HepG2 (cell line): Measurements from ENCODE around the gene APC2. TPM values are rescaled to one million over a fixed set of nuclear protein-coding genes. Genes with fewer than 3 reads are reported as not detected.

Experiments used
- FLYWCH1 ChIP-seq: sonication (generic); formaldehyde crosslinking; IDR thresholded peaks from 2 replicates; pipeline ENCODE4 v1.8.1; 2023; ENCODE audit warnings: mild to moderate bottlenecking, missing genetic modification reagents
- FOXM1 ChIP-seq: sonication (generic); formaldehyde crosslinking; IDR thresholded peaks from 2 replicates; pipeline ENCODE4 v1.5.0; 2020; ENCODE audit warnings: missing genetic modification reagents
- MED13 ChIP-seq: sonication (generic); formaldehyde crosslinking; IDR thresholded peaks from 2 replicates; pipeline ENCODE4 v1.5.0; 2020; ENCODE audit warnings: missing genetic modification reagents
- MEF2D ChIP-seq: sonication (generic); formaldehyde crosslinking; IDR thresholded peaks from 2 replicates; pipeline ENCODE4 v1.5.1; 2020; ENCODE audit warnings: mild to moderate bottlenecking, missing genetic modification reagents
- MIER3 ChIP-seq: IDR thresholded peaks from 2 replicates; pipeline ENCODE4 v1.6.1; 2016; ENCODE audit warnings: missing compliant biosample characterization, borderline replicate concordance
- PRDM15 ChIP-seq: sonication (generic); formaldehyde crosslinking; IDR thresholded peaks from 2 replicates; pipeline ENCODE4 v1.4.0; 2020; ENCODE audit warnings: missing genetic modification reagents
- RARA ChIP-seq: IDR thresholded peaks from 2 replicates; pipeline ENCODE4 v1.6.1; 2016; ENCODE audit warnings: missing genetic modification reagents, missing compliant biosample characterization
- RORA ChIP-seq: sonication (generic); formaldehyde crosslinking; IDR thresholded peaks from 2 replicates; pipeline ENCODE4 v1.5.0; 2020; ENCODE audit warnings: mild to moderate bottlenecking, missing genetic modification reagents, moderate library complexity
- SATB2 ChIP-seq: sonication (generic); formaldehyde crosslinking; IDR thresholded peaks from 2 replicates; pipeline ENCODE4 v1.5.0; 2020; ENCODE audit warnings: missing genetic modification reagents
- TEAD3 ChIP-seq: optimal IDR thresholded peaks from 2 replicates; pipeline ENCODE3; 2016; ENCODE audit warnings: borderline replicate concordance
- YY1 ChIP-seq: IDR thresholded peaks from 2 replicates; pipeline ENCODE4 v1.6.1; 2011; ENCODE audit warnings: low read length, low read depth, moderate library complexity, mild to moderate bottlenecking; ENCODE audit not compliant: insufficient read depth, insufficient replicate concordance
- ZNF382 ChIP-seq: sonication (generic); formaldehyde crosslinking; IDR thresholded peaks from 2 replicates; pipeline ENCODE4 v1.5.0; 2020; ENCODE audit warnings: missing genetic modification reagents, mild to moderate bottlenecking, borderline replicate concordance
- ZNF563 ChIP-seq: sonication (generic); formaldehyde crosslinking; IDR thresholded peaks from 2 replicates; pipeline ENCODE4 v1.8.0; 2022; ENCODE audit warnings: mild to moderate bottlenecking, moderate library complexity, missing genetic modification reagents
- ZNF772 ChIP-seq: sonication (generic); formaldehyde crosslinking; IDR thresholded peaks from 2 replicates; pipeline ENCODE4 v1.5.0; 2020; ENCODE audit warnings: mild to moderate bottlenecking, missing genetic modification reagents
- ZNF775 ChIP-seq: sonication (generic); formaldehyde crosslinking; IDR thresholded peaks from 2 replicates; pipeline ENCODE4 v1.4.0; 2020; ENCODE audit warnings: missing genetic modification reagents, mild to moderate bottlenecking, moderate library complexity, borderline replicate concordance
- polyA plus RNA-seq, 8 experiments: library from polyadenylated mRNA; depleted of rRNA in 3 of 8; stranded (reverse) in 7 of 8; unstranded in 1 of 8; fragments of >200 nt; fragmentation: Illumina TruSeq in 4 of 8; extraction: Trizol in 4 of 8; gene quantifications; 2 replicates each; pipeline versions ENCODE4 v1.2.1 to v1.2.3, GENCODE V29; 2011 to 2016; ENCODE audit warnings: low read depth in 4 of 8, missing spikeins in 1 of 8, mixed read lengths in 1 of 8; ENCODE audit not compliant: insufficient read depth in 1 of 8
- total RNA-seq, 5 experiments: library from RNA; depleted of rRNA; stranded (reverse); fragments of >200 nt; fragmentation: Illumina TruSeq; extraction: Trizol; gene quantifications; 2 replicates each; pipeline ENCODE4 v1.2.3, GENCODE V29; 2016; ENCODE audit warnings: low read depth in 1 of 5
- TF ChIP-seq, protein P1 (sequence below): sonication (generic); formaldehyde crosslinking; IDR thresholded peaks from 2 replicates; pipeline ENCODE4 v1.4.0; 2020; ENCODE audit warnings: missing genetic modification reagents
- TF ChIP-seq, protein P2 (sequence below): sonication (generic); formaldehyde crosslinking; IDR thresholded peaks from 2 replicates; pipeline ENCODE4 v1.9.0; 2021; ENCODE audit warnings: missing genetic modification reagents, borderline replicate concordance
- TF ChIP-seq, protein P3 (sequence below): IDR thresholded peaks from 2 replicates; pipeline ENCODE4 v1.6.1; 2016
- TF ChIP-seq, protein P4 (sequence below): sonication (generic); formaldehyde crosslinking; IDR thresholded peaks from 2 replicates; pipeline ENCODE4 v1.5.0; 2020; ENCODE audit warnings: missing genetic modification reagents

The APC2 gene
- total and polyA plus RNA-seq, 2 of the 13 experiments (the other 11 are each of a cell fraction or from before 2014, with no cell fraction given), result 0.08 to 0.22 TPM

DNA sequence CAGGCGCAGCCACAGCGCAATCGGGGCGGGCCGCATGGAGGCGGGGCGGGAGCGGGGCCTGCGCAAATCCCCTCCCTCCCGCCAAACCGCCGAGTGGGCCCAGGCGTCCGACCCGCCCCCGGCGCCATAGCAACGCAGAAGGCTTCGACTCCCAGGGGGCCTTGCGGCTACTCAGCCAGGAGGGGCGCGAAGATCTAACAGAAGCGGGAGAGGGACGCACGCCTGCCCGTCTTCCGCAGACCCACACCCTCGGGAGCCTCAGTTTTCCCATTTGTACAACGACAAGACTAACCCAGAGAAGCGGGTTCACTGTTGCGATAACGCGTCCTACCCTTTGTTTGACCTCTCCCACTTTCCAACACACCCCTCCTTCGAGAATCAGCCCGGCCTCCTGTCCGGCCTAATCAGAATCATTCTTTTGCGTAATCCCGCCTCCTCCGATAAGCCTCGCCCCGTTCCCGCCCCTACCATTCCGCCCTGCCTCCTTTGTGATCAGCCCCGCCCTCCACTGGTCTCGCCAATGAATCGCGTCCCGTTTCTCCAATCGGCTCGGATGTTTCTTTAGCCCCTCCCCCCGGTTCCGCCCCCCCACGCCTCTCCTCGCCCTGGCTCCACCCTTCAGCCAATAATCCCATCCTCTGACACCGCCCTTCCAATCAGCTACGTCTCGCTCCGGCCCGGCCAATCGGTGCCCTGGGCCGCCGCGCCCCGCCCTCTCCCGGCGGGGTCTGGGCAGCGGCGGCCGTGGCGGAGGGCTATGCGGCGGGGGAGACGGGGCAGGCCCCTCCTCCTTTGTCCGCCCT is 40.6 kb downstream of the APC2 start, which contains the start of gene PCSK4 (continued):
- TF ChIP-seq TEAD3 (CRISPR knock-in tag), result no peak
- no peak for TF ChIP-seq SATB2 (CRISPR knock-in tag)
- TF ChIP-seq RARA, result peak; percentile 47
- TF ChIP-seq MIER3, result no peak
- peak; percentile 21; the same call in 1 of the 2 replicates for TF ChIP-seq MEF2D (CRISPR knock-in tag)
- TF ChIP-seq MED13, result 0 out of 2 replicates have a peak, but pooled peaks have one; percentile 1
- no peak for TF ChIP-seq ZNF775 (CRISPR knock-in tag)
- TF ChIP-seq, protein P1, sequence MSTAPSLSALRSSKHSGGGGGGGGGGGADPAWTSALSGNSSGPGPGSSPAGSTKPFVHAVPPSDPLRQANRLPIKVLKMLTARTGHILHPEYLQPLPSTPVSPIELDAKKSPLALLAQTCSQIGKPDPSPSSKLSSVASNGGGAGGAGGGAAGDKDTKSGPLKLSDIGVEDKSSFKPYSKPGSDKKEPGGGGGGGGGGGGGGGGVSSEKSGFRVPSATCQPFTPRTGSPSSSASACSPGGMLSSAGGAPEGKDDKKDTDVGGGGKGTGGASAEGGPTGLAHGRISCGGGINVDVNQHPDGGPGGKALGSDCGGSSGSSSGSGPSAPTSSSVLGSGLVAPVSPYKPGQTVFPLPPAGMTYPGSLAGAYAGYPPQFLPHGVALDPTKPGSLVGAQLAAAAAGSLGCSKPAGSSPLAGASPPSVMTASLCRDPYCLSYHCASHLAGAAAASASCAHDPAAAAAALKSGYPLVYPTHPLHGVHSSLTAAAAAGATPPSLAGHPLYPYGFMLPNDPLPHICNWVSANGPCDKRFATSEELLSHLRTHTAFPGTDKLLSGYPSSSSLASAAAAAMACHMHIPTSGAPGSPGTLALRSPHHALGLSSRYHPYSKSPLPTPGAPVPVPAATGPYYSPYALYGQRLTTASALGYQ (CRISPR knock-in tag), result peak; percentile 62; the same call in 1 of the 2 replicates
- TF ChIP-seq FOXM1 (CRISPR knock-in tag), result no peak
- TF ChIP-seq ZNF382 (CRISPR knock-in tag), result no peak
- TF ChIP-seq, protein P2, sequence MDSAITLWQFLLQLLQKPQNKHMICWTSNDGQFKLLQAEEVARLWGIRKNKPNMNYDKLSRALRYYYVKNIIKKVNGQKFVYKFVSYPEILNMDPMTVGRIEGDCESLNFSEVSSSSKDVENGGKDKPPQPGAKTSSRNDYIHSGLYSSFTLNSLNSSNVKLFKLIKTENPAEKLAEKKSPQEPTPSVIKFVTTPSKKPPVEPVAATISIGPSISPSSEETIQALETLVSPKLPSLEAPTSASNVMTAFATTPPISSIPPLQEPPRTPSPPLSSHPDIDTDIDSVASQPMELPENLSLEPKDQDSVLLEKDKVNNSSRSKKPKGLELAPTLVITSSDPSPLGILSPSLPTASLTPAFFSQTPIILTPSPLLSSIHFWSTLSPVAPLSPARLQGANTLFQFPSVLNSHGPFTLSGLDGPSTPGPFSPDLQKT (CRISPR knock-in tag), result no peak
- TF ChIP-seq, protein P3, sequence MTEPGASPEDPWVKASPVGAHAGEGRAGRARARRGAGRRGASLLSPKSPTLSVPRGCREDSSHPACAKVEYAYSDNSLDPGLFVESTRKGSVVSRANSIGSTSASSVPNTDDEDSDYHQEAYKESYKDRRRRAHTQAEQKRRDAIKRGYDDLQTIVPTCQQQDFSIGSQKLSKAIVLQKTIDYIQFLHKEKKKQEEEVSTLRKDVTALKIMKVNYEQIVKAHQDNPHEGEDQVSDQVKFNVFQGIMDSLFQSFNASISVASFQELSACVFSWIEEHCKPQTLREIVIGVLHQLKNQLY (CRISPR knock-in tag), result no peak
- TF ChIP-seq, protein P4, sequence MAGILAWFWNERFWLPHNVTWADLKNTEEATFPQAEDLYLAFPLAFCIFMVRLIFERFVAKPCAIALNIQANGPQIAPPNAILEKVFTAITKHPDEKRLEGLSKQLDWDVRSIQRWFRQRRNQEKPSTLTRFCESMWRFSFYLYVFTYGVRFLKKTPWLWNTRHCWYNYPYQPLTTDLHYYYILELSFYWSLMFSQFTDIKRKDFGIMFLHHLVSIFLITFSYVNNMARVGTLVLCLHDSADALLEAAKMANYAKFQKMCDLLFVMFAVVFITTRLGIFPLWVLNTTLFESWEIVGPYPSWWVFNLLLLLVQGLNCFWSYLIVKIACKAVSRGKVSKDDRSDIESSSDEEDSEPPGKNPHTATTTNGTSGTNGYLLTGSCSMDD (CRISPR knock-in tag), result no peak
- no peak for TF ChIP-seq FLYWCH1 (CRISPR knock-in tag)
- TF ChIP-seq RORA (CRISPR knock-in tag), result no peak
- no peak for TF ChIP-seq PRDM15 (CRISPR knock-in tag)
- TF ChIP-seq ZNF563 (CRISPR knock-in tag), result no peak
- no peak for TF ChIP-seq ZNF772 (CRISPR knock-in tag)
- TF ChIP-seq YY1, result peak; percentile 31
